ENCODE results near the gene STX1B.
"Not testable (repeated sequence)": the region's sequence is repeated elsewhere in the genome, so short reads cannot be mapped to it uniquely, and the experiment has no call there.

STX1B gene

DNA sequence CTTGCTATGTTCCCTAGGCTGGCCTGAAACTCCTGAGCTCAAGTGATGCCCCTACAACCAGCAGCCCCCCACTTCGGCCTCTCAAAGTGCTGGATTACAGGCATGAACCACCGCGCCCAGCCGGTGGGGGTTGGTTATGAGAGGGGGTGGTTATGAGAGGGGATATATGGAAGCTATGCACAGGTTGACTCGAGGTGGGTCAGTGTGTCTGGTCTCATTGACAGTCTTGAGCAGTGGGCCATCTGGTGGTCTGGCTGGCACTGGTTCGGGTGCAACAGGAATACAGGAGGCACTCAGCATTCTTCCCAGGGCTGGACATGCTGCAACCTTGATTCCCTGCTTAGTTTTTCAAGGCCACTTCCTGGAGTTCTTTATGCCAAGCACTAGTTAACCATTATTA lies 5.6 kb upstream of the STX1B start:
- DNase-seq (ENCODE audit: low read depth in 3 of 3, low spot score in 1 of 3) = no peak

DNA sequence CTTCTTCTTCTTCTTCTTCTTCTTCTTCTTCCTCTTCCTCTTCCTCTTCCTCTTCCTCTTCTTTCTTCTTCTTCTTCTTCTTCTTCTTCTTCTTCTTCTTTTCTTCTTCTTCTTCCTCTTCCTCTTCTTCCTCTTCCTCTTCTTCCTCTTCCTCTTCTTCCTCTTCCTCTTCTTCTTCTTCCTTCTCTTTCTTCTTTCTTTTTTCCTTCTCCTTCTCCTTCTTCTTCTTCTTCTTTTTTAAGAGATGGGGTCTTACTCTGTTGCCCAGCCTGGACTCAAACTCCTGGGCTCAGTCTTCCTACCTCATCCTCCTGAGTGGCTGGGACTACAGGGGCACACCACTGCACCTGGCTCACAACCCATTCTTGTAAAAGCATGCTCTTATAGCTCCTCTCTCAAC lies 2.9 kb upstream of the STX1B start:
- not testable (repeated sequence) for DNase-seq (ENCODE audit: low read depth in 3 of 3, low spot score in 1 of 3)

DNA sequence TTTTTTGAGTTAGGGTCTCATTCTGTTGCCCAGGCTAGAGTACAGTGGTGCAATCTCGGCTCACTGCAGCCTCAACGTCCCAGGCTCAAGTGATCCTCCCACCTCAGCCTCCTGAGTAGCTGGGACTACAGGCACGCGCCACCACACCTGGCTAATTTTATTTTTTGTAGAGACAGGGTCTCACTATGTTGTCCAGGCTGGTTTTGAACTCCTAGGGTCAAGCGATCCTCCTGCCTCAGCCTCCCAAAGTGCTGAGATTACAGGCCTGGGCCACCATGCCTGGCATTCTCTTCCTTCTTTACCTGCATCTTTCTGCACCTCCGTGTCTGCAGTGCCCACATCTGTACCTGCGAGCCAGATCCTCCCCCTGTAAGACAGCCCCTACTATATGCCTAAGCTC lies 1.4 kb upstream of the STX1B start:
- DNase-seq (ENCODE audit: low read depth in 3 of 3, low spot score in 1 of 3) = not testable (repeated sequence)

GRCh38 chr16:31009894-31010584 lies 399 bp downstream of the STX1B start:
- DNase-seq (ENCODE audit: low read depth in 3 of 3, low spot score in 1 of 3) = no peak

- DNase-seq (ENCODE audit: low read depth in 3 of 3, low spot score in 1 of 3) = no peak
These were observed 1.3 kb downstream of the STX1B start for GRCh38 chr16:31009120-31009519.

DNA sequence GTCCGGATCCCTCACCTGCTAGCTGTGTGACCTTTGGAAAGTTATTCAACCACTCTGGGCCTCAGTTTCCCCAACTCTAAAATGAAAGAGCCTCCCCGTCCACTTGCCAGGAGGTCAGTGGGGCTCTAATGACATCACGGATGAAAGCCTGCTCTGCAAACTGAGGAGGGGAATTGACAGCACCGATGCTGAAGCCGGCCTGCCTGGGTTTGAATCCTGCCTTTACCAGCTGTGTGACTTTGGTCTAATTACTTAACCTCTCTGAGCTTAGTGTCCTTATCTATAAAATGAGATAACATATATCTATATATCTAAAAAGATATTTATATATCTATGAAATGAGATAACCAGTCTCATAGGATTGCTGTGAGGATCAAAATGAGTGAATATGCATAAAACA lies 1.9 kb downstream of the STX1B start:
- DNase-seq (ENCODE audit: low read depth in 3 of 3, low spot score in 1 of 3) = no peak

DNA sequence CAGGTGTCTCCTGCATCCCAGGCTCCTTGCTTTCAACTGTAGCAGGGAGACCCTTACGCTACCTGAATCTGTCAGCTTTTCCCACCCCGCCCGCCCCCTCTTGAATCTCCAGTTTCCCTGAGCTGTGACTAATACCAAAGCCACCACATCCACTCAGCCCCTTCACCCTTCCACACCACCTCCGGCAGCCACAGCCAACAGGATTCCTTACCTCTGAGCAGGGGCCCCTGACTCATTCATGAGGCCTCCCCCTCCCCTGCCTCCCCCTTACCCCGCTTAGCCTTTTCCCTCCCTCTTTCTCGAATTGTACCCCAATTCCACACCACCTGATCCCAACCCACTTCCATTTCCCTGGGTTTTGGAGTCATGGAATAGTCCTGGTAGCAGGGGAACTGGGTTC lies 2.3 kb downstream of the STX1B start:
- no peak for DNase-seq (ENCODE audit: low read depth in 3 of 3, low spot score in 1 of 3)

DNA sequence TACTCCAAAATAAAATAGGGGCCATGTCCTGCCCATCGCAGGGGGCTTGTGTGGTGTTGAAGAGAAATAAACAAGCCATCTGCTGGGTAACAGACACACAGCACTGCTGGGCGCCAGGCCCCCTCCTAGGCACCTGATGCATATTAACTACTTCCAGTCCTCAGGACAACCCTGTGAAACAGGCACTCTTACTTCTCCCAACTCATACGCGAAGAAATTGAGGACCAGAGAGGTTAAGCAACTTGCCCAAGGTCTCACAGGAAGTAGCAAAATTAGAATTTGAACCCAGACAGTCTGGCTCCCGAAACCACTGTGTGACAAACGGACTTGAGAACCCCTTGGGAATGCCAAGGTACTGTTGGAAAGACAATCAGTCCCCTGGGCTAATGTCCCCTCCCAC lies 2.8 kb downstream of the STX1B start:
- DNase-seq (ENCODE audit: low read depth in 3 of 3, low spot score in 1 of 3) = no peak

DNA sequence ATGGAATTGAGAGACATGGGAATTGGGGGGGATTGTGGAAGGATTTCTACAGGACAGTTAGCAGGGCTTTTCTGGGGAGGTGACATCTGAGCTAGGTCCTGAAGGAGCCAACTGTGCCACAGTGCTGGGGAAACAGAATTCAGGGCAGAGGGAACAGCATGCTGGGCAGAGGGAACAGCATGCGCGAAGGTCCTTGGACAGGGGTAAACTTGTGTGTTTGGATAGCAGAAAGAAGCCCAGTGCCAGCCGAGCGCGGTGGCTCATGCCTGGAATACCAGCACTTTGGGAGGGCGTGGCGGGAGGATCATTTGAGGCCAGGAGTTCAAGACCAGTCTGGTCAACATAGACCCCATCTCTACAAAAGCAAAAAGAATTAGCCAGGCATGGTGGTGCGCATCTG lies 3.8 kb downstream of the STX1B start:
- no peak for DNase-seq (ENCODE audit: low read depth in 3 of 3, low spot score in 1 of 3)

GRCh38 chr16:31006086-31006385 lies 4.4 kb downstream of the STX1B start:
- no peak for DNase-seq (ENCODE audit: low read depth in 3 of 3, low spot score in 1 of 3)

DNA sequence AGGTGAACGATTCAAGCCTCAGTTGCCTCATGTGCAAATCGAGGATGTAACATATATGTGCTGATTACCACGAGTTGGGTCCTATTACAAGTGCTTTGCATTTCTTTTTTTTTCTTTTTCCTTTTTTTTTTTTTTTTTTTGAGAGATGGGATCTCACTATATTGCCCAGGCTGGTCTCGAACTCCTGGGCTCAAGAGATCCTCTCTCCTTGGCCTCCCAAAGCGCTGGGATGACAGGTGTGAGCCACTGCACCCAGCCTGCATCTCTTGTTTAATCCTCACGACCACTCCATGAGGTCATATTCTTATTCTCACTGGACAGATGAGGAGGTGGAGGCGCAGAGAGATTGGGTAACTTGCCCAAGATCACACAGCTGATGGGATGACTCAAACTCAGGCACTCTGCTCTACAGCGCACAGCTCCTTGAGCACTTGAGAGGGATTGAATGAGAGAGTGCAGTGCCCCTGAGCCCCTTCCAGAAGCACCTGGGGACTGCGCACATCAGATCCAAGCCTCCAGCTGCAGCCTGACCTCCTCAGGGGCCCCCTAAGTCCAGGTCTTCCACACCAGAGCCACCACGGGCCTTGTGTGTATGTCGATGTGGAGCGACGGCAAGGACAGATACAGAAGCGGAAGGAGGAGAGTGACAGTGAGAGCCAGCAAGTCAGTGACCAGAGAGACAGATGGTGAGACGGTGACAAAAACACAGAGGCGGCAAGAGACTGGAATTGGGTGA lies 4.9 kb downstream of the STX1B start:
- DNase-seq (ENCODE audit: low read depth in 3 of 3, low spot score in 1 of 3) = no peak

DNA sequence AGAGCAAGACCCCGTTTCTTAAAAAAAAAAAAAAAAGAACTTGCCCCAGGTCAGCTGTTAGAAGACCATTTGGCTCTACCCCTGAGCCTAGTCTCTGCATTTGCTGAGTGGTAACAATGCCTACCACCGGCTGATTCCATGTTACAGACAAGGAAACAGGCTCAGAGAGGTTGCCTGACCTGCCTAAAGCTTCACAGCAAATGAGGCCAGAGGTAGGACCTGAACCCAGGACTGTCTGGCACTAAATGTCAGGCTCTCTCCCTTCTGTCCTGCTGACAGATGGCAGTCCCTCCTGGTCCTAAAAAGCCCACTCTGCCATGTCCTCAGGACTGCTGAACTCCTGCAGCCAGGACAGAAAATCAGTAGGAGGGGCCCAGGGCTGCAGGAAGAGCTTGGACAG lies 5.8 kb downstream of the STX1B start:
- no peak for DNase-seq (ENCODE audit: low read depth in 3 of 3, low spot score in 1 of 3)

- no peak for DNase-seq (ENCODE audit: low read depth in 3 of 3, low spot score in 1 of 3)
These were observed 6.7 kb downstream of the STX1B start for GRCh38 chr16:31003744-31004143.

GRCh38 chr16:31002862-31003341 lies 7.5 kb downstream of the STX1B start:
- no peak for DNase-seq (ENCODE audit: low read depth in 3 of 3, low spot score in 1 of 3)

DNA sequence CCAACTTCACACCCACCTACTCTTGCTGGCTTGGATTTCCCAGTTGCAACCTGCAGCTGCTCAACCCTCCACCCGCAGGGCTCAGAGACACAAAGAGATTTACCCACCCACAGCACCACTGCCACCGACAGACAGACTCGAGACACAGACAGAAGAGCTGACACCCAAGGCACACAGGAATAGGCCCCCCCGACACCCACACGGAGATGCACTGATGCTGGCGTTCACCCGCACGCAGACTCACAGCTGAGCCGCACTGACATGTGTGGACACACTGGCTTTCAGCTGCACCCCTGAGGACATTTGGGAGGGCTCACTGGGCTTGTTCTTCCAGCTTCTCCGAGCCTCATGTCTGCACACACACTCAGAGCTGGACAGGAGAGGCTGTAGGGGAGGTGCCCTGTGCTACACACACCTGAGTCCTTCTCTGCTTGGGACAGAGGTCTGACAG lies 8.2 kb downstream of the STX1B start:
- no peak for DNase-seq (ENCODE audit: low read depth in 3 of 3, low spot score in 1 of 3)

DNA sequence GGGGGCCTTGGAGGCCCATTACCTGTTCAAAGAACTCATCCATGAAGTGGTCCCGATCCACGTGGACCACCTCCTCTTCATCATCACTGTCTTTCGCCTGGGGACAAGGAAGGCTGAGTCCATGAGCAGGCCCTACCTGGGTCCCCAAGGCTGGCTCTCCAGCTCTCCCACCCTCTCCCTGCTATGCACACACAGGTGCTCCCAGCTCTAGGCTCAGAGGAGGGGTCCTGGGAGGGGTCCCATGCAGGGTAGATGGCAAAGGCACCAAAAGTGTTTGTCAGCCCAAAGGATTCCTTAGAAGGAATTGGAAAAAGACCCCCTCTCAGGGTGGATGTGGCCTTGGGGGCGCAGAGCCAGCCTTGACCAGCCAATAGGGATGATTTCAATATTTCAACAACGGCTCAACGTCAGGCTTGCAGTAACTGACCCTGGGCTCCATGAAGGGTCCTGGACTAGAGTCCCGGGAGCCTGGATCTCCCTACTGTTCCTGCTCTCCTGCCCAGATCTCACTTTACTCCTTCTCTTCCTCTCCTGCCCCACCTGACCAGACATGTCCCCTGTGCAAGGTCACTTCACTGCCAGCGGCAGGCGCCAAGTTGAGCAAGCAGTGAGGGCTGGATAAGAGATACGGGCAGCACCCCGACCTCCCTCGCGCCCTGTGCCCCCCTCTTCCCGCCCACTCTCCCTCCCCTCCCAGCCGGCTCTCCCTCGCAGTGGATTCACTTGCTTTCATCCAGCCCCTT lies 8.8 kb downstream of the STX1B start:
- no peak for DNase-seq (ENCODE audit: low read depth in 3 of 3, low spot score in 1 of 3)

DNA sequence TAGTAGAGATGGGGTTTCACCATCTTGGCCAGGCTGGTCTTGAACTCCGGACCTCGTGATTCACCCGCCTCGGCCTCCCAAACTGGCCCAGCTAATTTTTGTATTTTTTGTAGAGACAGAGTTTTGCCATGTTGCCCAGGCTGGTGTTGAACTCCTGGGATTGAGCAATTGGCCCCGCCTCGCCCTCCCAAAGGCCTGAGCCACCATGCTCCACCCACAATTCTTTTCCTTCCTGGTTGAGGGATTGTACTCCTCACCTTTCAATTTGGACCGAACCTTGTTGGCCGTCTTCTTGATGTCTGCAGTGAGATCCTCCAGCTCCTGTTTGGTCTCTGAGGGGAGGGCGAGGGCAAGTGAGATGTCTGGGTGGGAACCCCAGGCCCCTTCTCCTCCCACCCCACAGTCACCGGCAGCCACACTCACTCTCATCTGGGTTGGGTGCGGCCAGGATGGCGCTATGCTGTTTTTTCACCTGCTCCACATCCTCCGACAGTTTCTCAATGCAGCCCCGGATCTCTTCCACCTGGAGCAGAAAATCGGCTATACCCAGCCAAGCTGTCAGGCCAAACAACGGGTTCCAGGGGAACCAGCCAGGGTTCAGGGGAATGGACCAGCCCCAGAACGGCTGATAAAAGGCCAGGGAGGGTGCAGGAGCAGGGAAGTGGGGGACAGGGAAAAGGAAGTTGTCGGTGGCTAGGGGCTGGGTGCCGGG lies 9.6 kb downstream of the STX1B start:
- DNase-seq (ENCODE audit: low read depth in 3 of 3, low spot score in 1 of 3) = no peak

DNA sequence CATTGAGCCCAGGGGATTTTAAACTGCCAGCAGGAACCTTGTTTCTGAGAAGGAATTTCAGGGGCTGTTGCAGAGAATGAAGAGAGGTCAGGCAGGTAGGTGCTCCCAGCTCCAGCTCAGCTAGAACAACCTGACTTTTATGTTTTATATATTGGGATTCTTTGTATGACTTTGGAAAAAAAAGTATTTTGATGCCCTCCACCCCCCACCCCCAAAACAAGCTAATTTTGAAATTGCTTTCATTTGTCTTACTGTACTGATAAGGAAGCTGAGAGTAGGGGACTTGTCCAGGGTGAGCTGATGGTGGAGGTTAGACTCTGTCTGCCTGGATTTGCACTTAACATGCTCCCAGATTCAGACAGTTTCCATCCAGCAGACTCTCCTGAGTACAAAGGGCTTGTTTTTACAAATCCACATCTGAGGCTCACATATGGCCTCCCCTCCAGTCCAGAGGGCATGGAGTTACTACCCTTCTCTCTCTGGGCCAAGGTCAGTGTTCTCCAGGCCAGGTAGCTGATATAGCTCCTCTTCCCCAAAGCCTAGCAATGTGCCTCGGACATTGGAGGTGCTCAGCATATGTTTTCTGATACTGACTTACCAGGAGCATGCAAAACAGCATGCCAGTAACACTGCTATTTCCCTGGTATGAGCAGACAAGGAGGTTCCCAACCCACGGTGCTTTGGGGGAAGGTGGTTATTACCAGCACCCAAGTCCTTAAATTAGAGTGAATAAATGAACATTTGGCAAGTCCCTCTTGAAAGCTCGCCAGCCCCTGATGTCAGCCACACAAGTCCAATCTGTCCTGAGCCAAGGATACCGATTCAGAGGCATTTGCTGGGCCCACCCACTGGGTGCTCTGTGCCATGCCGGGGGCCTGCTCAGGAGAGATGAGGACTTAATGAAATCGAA lies 11.3 kb downstream of the STX1B start:
- no peak for DNase-seq (ENCODE audit: low read depth in 3 of 3, low spot score in 1 of 3)

- no peak for DNase-seq (ENCODE audit: low read depth in 3 of 3, low spot score in 1 of 3)
These were observed 12.4 kb downstream of the STX1B start for GRCh38 chr16:30997725-30998711.

Data from stimulated activated CD4-positive, alpha-beta T cell treated with anti-CD3 and anti-CD28 coated beads, TNF-alpha, amount 100 ng/mL, for 1 hour (primary cell).